ENCODE measurements around the gene DTWD1.

DNA sequence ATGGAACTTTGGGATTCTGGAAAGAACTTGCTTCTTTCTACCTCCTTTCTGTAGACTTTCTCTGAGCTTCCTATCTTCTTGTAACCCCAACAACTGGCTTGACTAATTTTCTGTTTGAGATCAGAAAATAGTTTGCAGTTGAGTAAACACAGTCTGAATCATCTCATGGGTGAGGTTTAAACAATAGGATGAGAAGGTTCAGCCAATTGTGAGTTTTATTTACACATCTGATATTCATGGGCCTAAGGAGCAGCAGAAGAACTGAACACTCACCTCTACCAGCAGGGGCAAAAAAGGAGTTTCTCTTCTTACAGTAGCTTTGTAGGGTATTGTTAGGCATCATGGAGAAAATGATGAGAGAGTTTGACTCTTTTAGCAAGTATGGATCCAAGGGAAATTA lies 54.2 kb downstream of the DTWD1 start:
- TF ChIP-seq, protein P1, sequence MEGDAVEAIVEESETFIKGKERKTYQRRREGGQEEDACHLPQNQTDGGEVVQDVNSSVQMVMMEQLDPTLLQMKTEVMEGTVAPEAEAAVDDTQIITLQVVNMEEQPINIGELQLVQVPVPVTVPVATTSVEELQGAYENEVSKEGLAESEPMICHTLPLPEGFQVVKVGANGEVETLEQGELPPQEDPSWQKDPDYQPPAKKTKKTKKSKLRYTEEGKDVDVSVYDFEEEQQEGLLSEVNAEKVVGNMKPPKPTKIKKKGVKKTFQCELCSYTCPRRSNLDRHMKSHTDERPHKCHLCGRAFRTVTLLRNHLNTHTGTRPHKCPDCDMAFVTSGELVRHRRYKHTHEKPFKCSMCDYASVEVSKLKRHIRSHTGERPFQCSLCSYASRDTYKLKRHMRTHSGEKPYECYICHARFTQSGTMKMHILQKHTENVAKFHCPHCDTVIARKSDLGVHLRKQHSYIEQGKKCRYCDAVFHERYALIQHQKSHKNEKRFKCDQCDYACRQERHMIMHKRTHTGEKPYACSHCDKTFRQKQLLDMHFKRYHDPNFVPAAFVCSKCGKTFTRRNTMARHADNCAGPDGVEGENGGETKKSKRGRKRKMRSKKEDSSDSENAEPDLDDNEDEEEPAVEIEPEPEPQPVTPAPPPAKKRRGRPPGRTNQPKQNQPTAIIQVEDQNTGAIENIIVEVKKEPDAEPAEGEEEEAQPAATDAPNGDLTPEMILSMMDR (IDR thresholded peaks at IDR 0.05) = no peak
- no peak for TF ChIP-seq POLR2A (IDR thresholded peaks at IDR 0.05)
